Activated CD8-positive, alpha-beta T cell treated with anti-CD3 and anti-CD28 coated beads, Interleukin-2, amount 10 ng/mL, durations not matched to agents 7 days and 5 days (primary cell): ENCODE data around the gene CIP2A. TPM values are rescaled to one million over a fixed set of nuclear protein-coding genes. Genes with fewer than 3 reads are reported as not detected.

Experiments used
- ATAC-seq: fragments of 150-1000 bp; cut with Tn5 transposase; one replicate; pipeline ENCODE4 v1.10.0; 2021; ENCODE audit warnings: moderate library complexity
- CTCF ChIA-PET: fragments of 350-600 bp; sonication (Branson Sonifier 250); formaldehyde crosslinking; loops from one replicate; lab custom pipeline; 2021; ENCODE audit warnings: antibody characterized with exemption; lab: Charles Lee
- POLR2A ChIA-PET: fragments of 350-600 bp; sonication (Branson Sonifier 250); formaldehyde crosslinking; loops from one replicate; lab custom pipeline; 2021; ENCODE audit warnings: antibody characterized with exemption; lab: Charles Lee
- DNase-seq: peaks from one replicate; pipeline ENCODE4 v3.0.0-alpha.2; 2020
- H3K27ac Mint-ChIP-seq: one replicate; pipeline ENCODE4 v1.8.0; 2021; ENCODE audit warnings: mild to moderate bottlenecking, mixed read lengths
- H3K27me3 Mint-ChIP-seq: one replicate; pipeline ENCODE4 v1.8.0; 2021; ENCODE audit warnings: low read depth, mixed read lengths
- H3K36me3 Mint-ChIP-seq: one replicate; pipeline ENCODE4 v1.8.0; 2021; ENCODE audit warnings: low read depth, mixed read lengths
- H3K4me1 Mint-ChIP-seq: one replicate; pipeline ENCODE4 v1.8.0; 2021; ENCODE audit warnings: low read depth, mixed read lengths
- H3K4me3 Mint-ChIP-seq: one replicate; pipeline ENCODE4 v1.8.0; 2021; ENCODE audit warnings: mild to moderate bottlenecking, mixed read lengths
- H3K9me3 Mint-ChIP-seq: one replicate; pipeline ENCODE4 v1.8.0; 2022; ENCODE audit warnings: mixed read lengths; ENCODE audit not compliant: insufficient read depth
- total RNA-seq, 2 experiments: library from RNA; stranded (reverse); gene quantifications; one replicate each; pipeline ENCODE4 v1.2.3, GENCODE V29; 2021

CIP2A gene
- total RNA-seq, 2 experiments from 2014 or later = 58.5 to 64.3 TPM

- Mint-ChIP-seq H3K27me3 (peaks cover 28% of the 10 kb centered on the region), H3K4me3 (no peak overlapping the region), H3K36me3 (no peaks in the 10 kb centered on the region), H3K27ac (no peak overlapping the region), H3K4me1 (no peaks in the 10 kb centered on the region), H3K9me3 (no peaks in the 10 kb centered on the region)
- CTCF ChIA-PET = no interaction called here
- ATAC-seq (no peak), DNase-seq (no peak)
- POLR2A ChIA-PET = no interaction called here
Measured at GRCh38 chr3:108528459-108529252, 60.6 kb downstream of the CIP2A start.

GRCh38 chr3:108527817-108528216 lies 61.4 kb downstream of the CIP2A start:
- CTCF ChIA-PET = no interaction called here
- H3K27ac Mint-ChIP-seq = no peak overlapping the region
- no peak for DNase-seq
- no peak for ATAC-seq
- H3K27me3 Mint-ChIP-seq = peaks cover 28% of the 10 kb centered on the region
- H3K4me3 Mint-ChIP-seq = no peak overlapping the region
- no peaks in the 10 kb centered on the region for H3K9me3 Mint-ChIP-seq
- H3K4me1 Mint-ChIP-seq = no peaks in the 10 kb centered on the region
- no peaks in the 10 kb centered on the region for H3K36me3 Mint-ChIP-seq
- POLR2A ChIA-PET = no interaction called here

GRCh38 chr3:108527109-108527508 lies 62.1 kb downstream of the CIP2A start:
- ChIA-PET CTCF (no interaction called here), POLR2A (no interaction called here)
- ATAC-seq (no peak), DNase-seq (no peak)
- Mint-ChIP-seq H3K27ac (no peak overlapping the region), H3K4me1 (no peaks in the 10 kb centered on the region), H3K4me3 (no peak overlapping the region), H3K9me3 (no peaks in the 10 kb centered on the region), H3K36me3 (no peaks in the 10 kb centered on the region), H3K27me3 (peaks cover 27% of the 10 kb centered on the region)

GRCh38 chr3:108525971-108526370 lies 63.3 kb downstream of the CIP2A start:
- DNase-seq = no peak
- Mint-ChIP-seq H3K27ac (no peak overlapping the region), H3K4me1 (no peaks in the 10 kb centered on the region), H3K9me3 (no peaks in the 10 kb centered on the region), H3K4me3 (no peak overlapping the region), H3K36me3 (no peaks in the 10 kb centered on the region), H3K27me3 (peaks cover 28% of the 10 kb centered on the region)
- ATAC-seq = no peak
- POLR2A ChIA-PET = interaction anchor here (0.6 kb wide), 1 partner anchor 545 kb away, joined by 3 read pairs; no protein-coding TSS in a partner anchor
- CTCF ChIA-PET = interaction anchor here (1.5 kb wide), 1 partner anchor 37 kb away, joined by 4 read pairs; no protein-coding TSS in a partner anchor

GRCh38 chr3:108525256-108525655 lies 64.0 kb downstream of the CIP2A start:
- H3K27me3 Mint-ChIP-seq = peaks cover 25% of the 10 kb centered on the region
- CTCF ChIA-PET = interaction anchor here (1.5 kb wide), 1 partner anchor 36 kb away, joined by 4 read pairs; no protein-coding TSS in a partner anchor
- no peaks in the 10 kb centered on the region for H3K9me3 Mint-ChIP-seq
- no peaks in the 10 kb centered on the region for H3K36me3 Mint-ChIP-seq
- H3K4me1 Mint-ChIP-seq = no peaks in the 10 kb centered on the region
- ATAC-seq (no peak), DNase-seq (no peak)
- POLR2A ChIA-PET = interaction anchor here (0.6 kb wide), 1 partner anchor 10 kb away, joined by 3 read pairs; no protein-coding TSS in a partner anchor
- H3K4me3 Mint-ChIP-seq = no peak overlapping the region
- H3K27ac Mint-ChIP-seq = no peak overlapping the region

GRCh38 chr3:108524537-108524936 lies 64.7 kb downstream of the CIP2A start:
- Mint-ChIP-seq H3K4me3 (no peak overlapping the region), H3K27me3 (peaks cover 22% of the 10 kb centered on the region), H3K36me3 (no peaks in the 10 kb centered on the region), H3K27ac (no peak overlapping the region), H3K4me1 (no peaks in the 10 kb centered on the region), H3K9me3 (no peaks in the 10 kb centered on the region)
- no peak for DNase-seq
- ChIA-PET POLR2A (no interaction called here), CTCF (interaction anchor here (1.5 kb wide), 1 partner anchor 35 kb away, joined by 4 read pairs; no protein-coding TSS in a partner anchor)
- ATAC-seq = no peak

GRCh38 chr3:108518895-108519294 lies 70.3 kb downstream of the CIP2A start:
- Mint-ChIP-seq H3K27ac (no peak overlapping the region), H3K27me3 (peaks cover 12% of the 10 kb centered on the region)
- POLR2A ChIA-PET = no interaction called here

GRCh38 chr3:108516881-108517280 lies 72.4 kb downstream of the CIP2A start:
- Mint-ChIP-seq H3K27ac (no peak overlapping the region), H3K9me3 (no peaks in the 10 kb centered on the region), H3K4me3 (no peak overlapping the region), H3K4me1 (no peaks in the 10 kb centered on the region), H3K36me3 (no peaks in the 10 kb centered on the region), H3K27me3 (peaks cover 5% of the 10 kb centered on the region)
- ChIA-PET CTCF (interaction anchor here (1.4 kb wide), 1 partner anchor 28 kb away, joined by 6 read pairs; no protein-coding TSS in a partner anchor), POLR2A (no interaction called here)
- DNase-seq = no peak
- ATAC-seq = no peak

More at GRCh38 chr3:108518895-108519294, 70.3 kb downstream of the CIP2A start:
- no peak for DNase-seq
- Mint-ChIP-seq H3K36me3 (no peaks in the 10 kb centered on the region), H3K4me1 (no peaks in the 10 kb centered on the region), H3K4me3 (no peak overlapping the region), H3K9me3 (no peaks in the 10 kb centered on the region)
- CTCF ChIA-PET = interaction anchor here (1.1 to 1.3 kb wide), 2 partner anchors 33 to 300 kb away, joined by 3 read pairs; no protein-coding TSS in a partner anchor
- no peak for ATAC-seq

- H3K4me1 Mint-ChIP-seq = no peaks in the 10 kb centered on the region
- no peak for ATAC-seq
Measured at GRCh38 chr3:108513961-108514360, 75.3 kb downstream of the CIP2A start.

GRCh38 chr3:108512671-108513070 lies 76.6 kb downstream of the CIP2A start:
- Mint-ChIP-seq H3K27me3 (peaks cover 7% of the 10 kb centered on the region), H3K9me3 (no peaks in the 10 kb centered on the region), H3K4me1 (no peaks in the 10 kb centered on the region), H3K27ac (no peak overlapping the region), H3K36me3 (no peaks in the 10 kb centered on the region), H3K4me3 (no peak overlapping the region)
- POLR2A ChIA-PET = no interaction called here
- CTCF ChIA-PET = interaction anchor here (1.2 kb wide), 1 partner anchor 21 kb away, joined by 3 read pairs; no protein-coding TSS in a partner anchor
- no peak for ATAC-seq
- no peak for DNase-seq

More at GRCh38 chr3:108513961-108514360, 75.3 kb downstream of the CIP2A start:
- POLR2A ChIA-PET = no interaction called here
- Mint-ChIP-seq H3K27me3 (peaks cover 5% of the 10 kb centered on the region), H3K27ac (no peak overlapping the region), H3K36me3 (no peaks in the 10 kb centered on the region), H3K4me3 (no peak overlapping the region), H3K9me3 (no peaks in the 10 kb centered on the region)
- CTCF ChIA-PET = no interaction called here
- no peak for DNase-seq

- DNase-seq (no peak), ATAC-seq (no peak)
- POLR2A ChIA-PET = no interaction called here
- H3K4me1 Mint-ChIP-seq = no peaks in the 10 kb centered on the region
- CTCF ChIA-PET = interaction anchor here (1.2 kb wide), 1 partner anchor 19 kb away, joined by 3 read pairs; no protein-coding TSS in a partner anchor
- H3K9me3 Mint-ChIP-seq = no peaks in the 10 kb centered on the region
- no peak overlapping the region for H3K4me3 Mint-ChIP-seq
- no peak overlapping the region for H3K27ac Mint-ChIP-seq
- no peaks in the 10 kb centered on the region for H3K36me3 Mint-ChIP-seq
- H3K27me3 Mint-ChIP-seq = peaks cover 5% of the 10 kb centered on the region
Measured at GRCh38 chr3:108511490-108511889, 77.7 kb downstream of the CIP2A start.

- ATAC-seq (no peak), DNase-seq (no peak)
- peaks cover 5% of the 10 kb centered on the region for H3K27me3 Mint-ChIP-seq
- no peaks in the 10 kb centered on the region for H3K4me1 Mint-ChIP-seq
- ChIA-PET CTCF (no interaction called here), POLR2A (no interaction called here)
- H3K27ac Mint-ChIP-seq = no peak overlapping the region
- H3K36me3 Mint-ChIP-seq = no peaks in the 10 kb centered on the region
- no peak overlapping the region for H3K4me3 Mint-ChIP-seq
- no peaks in the 10 kb centered on the region for H3K9me3 Mint-ChIP-seq
Measured at GRCh38 chr3:108511055-108511454, 78.2 kb downstream of the CIP2A start.
